ENCODE data around the gene SINHCAF. TPM values are rescaled to one million over a fixed set of nuclear protein-coding genes. Genes with fewer than 3 reads are reported as not detected.
"Not testable (repeated sequence)": the region's sequence is repeated elsewhere in the genome, so short reads cannot be mapped to it uniquely, and the experiment has no call there.

SINHCAF gene
- total RNA-seq, 1 experiment from 2014 or later: 139 TPM

DNA sequence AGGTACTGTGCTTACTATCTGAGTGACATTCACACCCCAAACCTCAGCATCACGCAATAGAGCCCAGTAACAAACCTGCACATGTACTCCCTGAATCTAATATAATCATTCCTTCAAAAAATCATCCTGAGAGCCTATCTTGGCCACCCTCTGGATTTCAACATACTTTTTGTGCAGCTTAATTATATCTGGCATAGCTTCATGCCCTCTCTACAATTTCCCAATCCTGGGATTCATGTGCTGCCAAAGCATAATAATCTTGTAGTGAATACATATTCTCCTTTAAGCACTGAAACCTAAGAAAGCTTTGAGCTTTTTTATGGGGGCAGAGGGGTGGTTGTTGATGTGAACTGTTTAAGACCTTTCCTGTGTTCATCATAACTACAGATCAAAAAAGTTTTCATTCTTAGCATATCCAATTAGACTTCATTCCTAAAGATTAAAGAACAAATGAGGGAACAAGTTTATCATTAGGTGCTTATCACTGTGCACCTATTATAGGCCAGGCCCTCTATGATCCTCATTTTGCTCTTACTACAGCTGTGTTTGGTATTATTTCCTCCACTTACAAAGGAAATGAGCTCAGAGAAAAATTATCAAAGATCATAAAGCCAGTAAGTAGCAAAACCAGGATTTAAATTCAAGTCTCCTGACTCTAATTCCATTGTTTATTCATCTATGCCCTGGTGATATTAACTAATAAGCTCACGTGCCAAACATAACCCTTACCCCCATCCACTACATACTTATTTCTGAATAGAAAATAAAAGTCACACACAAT, 51.2 kb downstream of the SINHCAF start:
- peaks cover 67% of the 10 kb centered on the region for H3K36me3 Mint-ChIP-seq (ENCODE audit: insufficient read depth, unreplicated experiment)
- ChIA-PET POLR2A (interaction anchor here (0.7 kb wide), 1 partner anchor 49 kb away, joined by 4 read pairs; no protein-coding TSS in a partner anchor), CTCF (interaction anchor here (0.5 to 4.5 kb wide), 13 partner anchors 9 to 1645 kb away, joined by 3 to 31 read pairs (median 3); no protein-coding TSS in a partner anchor)
- DNase-seq (ENCODE audit: unreplicated experiment): peak; percentile 6
- H3K27ac Mint-ChIP-seq (ENCODE audit: low read depth, unreplicated experiment): no peak overlapping the region
- no TSS peak for BruUV-seq (replicated peaks)
- no peaks in the 10 kb centered on the region for H3K9me3 Mint-ChIP-seq (ENCODE audit: unreplicated experiment)
- no peaks in the 10 kb centered on the region for H3K4me1 Mint-ChIP-seq (ENCODE audit: insufficient read depth, unreplicated experiment)
- intact Hi-C loops (cut with micrococcal nuclease): loop anchor here (10.0 kb wide), 1 partner anchor 100 kb away; no protein-coding TSS in a partner anchor
- no peak overlapping the region for H3K4me3 Mint-ChIP-seq (ENCODE audit: unreplicated experiment)
- TF ChIP-seq, protein P1, sequence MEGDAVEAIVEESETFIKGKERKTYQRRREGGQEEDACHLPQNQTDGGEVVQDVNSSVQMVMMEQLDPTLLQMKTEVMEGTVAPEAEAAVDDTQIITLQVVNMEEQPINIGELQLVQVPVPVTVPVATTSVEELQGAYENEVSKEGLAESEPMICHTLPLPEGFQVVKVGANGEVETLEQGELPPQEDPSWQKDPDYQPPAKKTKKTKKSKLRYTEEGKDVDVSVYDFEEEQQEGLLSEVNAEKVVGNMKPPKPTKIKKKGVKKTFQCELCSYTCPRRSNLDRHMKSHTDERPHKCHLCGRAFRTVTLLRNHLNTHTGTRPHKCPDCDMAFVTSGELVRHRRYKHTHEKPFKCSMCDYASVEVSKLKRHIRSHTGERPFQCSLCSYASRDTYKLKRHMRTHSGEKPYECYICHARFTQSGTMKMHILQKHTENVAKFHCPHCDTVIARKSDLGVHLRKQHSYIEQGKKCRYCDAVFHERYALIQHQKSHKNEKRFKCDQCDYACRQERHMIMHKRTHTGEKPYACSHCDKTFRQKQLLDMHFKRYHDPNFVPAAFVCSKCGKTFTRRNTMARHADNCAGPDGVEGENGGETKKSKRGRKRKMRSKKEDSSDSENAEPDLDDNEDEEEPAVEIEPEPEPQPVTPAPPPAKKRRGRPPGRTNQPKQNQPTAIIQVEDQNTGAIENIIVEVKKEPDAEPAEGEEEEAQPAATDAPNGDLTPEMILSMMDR (IDR thresholded peaks at IDR 0.05; ENCODE audit: unreplicated experiment): no peak
- no peaks in the 10 kb centered on the region for H3K27me3 Mint-ChIP-seq (ENCODE audit: insufficient read depth, unreplicated experiment)

GRCh38 chr12:31273794-31274193, 52.2 kb downstream of the SINHCAF start:
- intact Hi-C loops (cut with micrococcal nuclease): loop anchor here (10.0 kb wide), 1 partner anchor 101 kb away; no protein-coding TSS in a partner anchor
- H3K9me3 Mint-ChIP-seq (ENCODE audit: unreplicated experiment); H3K4me3 Mint-ChIP-seq (ENCODE audit: unreplicated experiment); H3K4me1 Mint-ChIP-seq (ENCODE audit: insufficient read depth, unreplicated experiment); POLR2A ChIA-PET; DNase-seq (ENCODE audit: unreplicated experiment); BruUV-seq (replicated peaks); H3K27ac Mint-ChIP-seq (ENCODE audit: low read depth, unreplicated experiment); H3K27me3 Mint-ChIP-seq (ENCODE audit: insufficient read depth, unreplicated experiment): not testable (repeated sequence)
- CTCF ChIA-PET: interaction anchor here (0.6 to 7.4 kb wide), 7 partner anchors 16 to 1598 kb away, joined by 3 to 134 read pairs (median 31); no protein-coding TSS in a partner anchor
- peaks cover 63% of the 10 kb centered on the region for H3K36me3 Mint-ChIP-seq (ENCODE audit: insufficient read depth, unreplicated experiment)

DNA sequence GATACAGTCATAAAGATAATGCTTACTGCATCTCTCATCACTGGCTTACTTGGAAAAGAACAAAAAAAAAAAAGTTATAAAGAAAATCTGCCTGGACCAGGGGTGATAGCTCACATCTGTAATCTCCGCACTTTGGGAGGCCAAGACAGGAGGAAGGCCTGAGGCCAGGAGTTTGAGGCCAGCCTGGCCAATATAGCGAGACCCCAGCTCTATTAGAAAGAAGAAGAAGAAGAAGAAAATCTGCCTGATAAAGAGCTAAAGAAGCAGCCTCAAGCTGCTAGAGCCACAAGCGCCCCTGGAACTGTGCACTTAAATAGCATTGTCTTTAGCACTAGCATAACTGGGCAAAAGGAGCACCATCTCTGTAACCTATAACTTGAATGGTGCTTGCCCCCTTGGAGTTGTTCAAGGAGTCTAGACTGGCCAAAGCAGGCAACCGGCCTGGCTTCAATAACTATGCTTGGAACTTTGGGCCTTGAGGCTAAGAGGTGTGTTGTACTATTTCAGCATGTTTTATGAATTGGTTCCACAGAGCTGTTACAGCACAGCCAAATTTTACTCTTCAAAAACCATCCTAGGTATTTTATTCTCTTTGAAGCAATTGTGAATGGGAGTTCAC, 53.2 kb downstream of the SINHCAF start:
- no TSS peak for BruUV-seq (replicated peaks)
- Mint-ChIP-seq H3K4me3 (ENCODE audit: unreplicated experiment) (no peak overlapping the region), H3K9me3 (ENCODE audit: unreplicated experiment) (no peaks in the 10 kb centered on the region), H3K4me1 (ENCODE audit: insufficient read depth, unreplicated experiment) (no peaks in the 10 kb centered on the region), H3K36me3 (ENCODE audit: insufficient read depth, unreplicated experiment) (peaks cover 53% of the 10 kb centered on the region), H3K27ac (ENCODE audit: low read depth, unreplicated experiment) (no peak overlapping the region), H3K27me3 (ENCODE audit: insufficient read depth, unreplicated experiment) (no peaks in the 10 kb centered on the region)
- DNase-seq (ENCODE audit: unreplicated experiment): no peak
- intact Hi-C loops (cut with micrococcal nuclease): loop anchor here (1.0 to 10.0 kb wide), 2 partner anchors 102 to 421 kb away; no protein-coding TSS in a partner anchor
- ChIA-PET POLR2A (interaction anchor here (2.0 kb wide), 1 partner anchor 22 kb away, joined by 11 read pairs; no protein-coding TSS in a partner anchor), CTCF (interaction anchor here (0.5 to 7.4 kb wide), 41 partner anchors 7 to 1608 kb away, joined by 3 to 134 read pairs (median 5); no protein-coding TSS in a partner anchor)
- TF ChIP-seq, protein P1 (IDR thresholded peaks at IDR 0.05; ENCODE audit: unreplicated experiment): no peak

GRCh38 chr12:31267966-31268365, 58.0 kb downstream of the SINHCAF start:
- H3K4me1 Mint-ChIP-seq (ENCODE audit: insufficient read depth, unreplicated experiment): no peaks in the 10 kb centered on the region
- intact Hi-C loops (cut with micrococcal nuclease): no loop called here
- BruUV-seq (replicated peaks): no TSS peak
- no peak overlapping the region for H3K4me3 Mint-ChIP-seq (ENCODE audit: unreplicated experiment)
- H3K36me3 Mint-ChIP-seq (ENCODE audit: insufficient read depth, unreplicated experiment): peaks cover 22% of the 10 kb centered on the region
- H3K9me3 Mint-ChIP-seq (ENCODE audit: unreplicated experiment): no peaks in the 10 kb centered on the region
- DNase-seq (ENCODE audit: unreplicated experiment): peak; percentile 11
- ChIA-PET POLR2A (no interaction called here), CTCF (interaction anchor here (6.5 to 7.4 kb wide), 2 partner anchors 10 to 17 kb away, joined by 65 to 134 read pairs; no protein-coding TSS in a partner anchor)
- H3K27ac Mint-ChIP-seq (ENCODE audit: low read depth, unreplicated experiment): no peak overlapping the region
- TF ChIP-seq, protein P1 (IDR thresholded peaks at IDR 0.05; ENCODE audit: unreplicated experiment): no peak
- no peaks in the 10 kb centered on the region for H3K27me3 Mint-ChIP-seq (ENCODE audit: insufficient read depth, unreplicated experiment)
